Ishikawa (cell line): ENCODE data around the gene IFNA4.
A peak's percentile ranks its signal among the peaks of the same experiment; 100 is the strongest.
"Not testable (repeated sequence)": the region's sequence is repeated elsewhere in the genome, so short reads cannot be mapped to it uniquely, and the experiment has no call there.

Experiments used
- CEBPB ChIP-seq: IDR thresholded peaks from 2 replicates; pipeline ENCODE4 v1.6.1; 2012
- CREB1 ChIP-seq: IDR thresholded peaks from 2 replicates; pipeline ENCODE4 v1.6.1; 2012; ENCODE audit warnings: low read depth
- EGR1 ChIP-seq: IDR thresholded peaks from 2 replicates; pipeline ENCODE4 v1.6.1; 2012
- EP300 ChIP-seq: IDR thresholded peaks from 2 replicates; pipeline ENCODE4 v1.6.1; 2012; ENCODE audit warnings: borderline replicate concordance
- FOXM1 ChIP-seq: IDR thresholded peaks from 2 replicates; pipeline ENCODE4 v1.6.1; 2012; ENCODE audit warnings: low read depth, borderline replicate concordance
- MAX ChIP-seq: IDR thresholded peaks from 2 replicates; pipeline ENCODE4 v1.6.1; 2012
- NFIC ChIP-seq: IDR thresholded peaks from 2 replicates; pipeline ENCODE4 v1.6.1; 2012
- RAD21 ChIP-seq: IDR thresholded peaks from 2 replicates; pipeline ENCODE4 v1.6.1; 2012; ENCODE audit warnings: low read depth
- REST ChIP-seq: IDR thresholded peaks from 2 replicates; pipeline ENCODE4 v1.6.1; 2012; ENCODE audit warnings: low read depth, mild to moderate bottlenecking
- TAF1 ChIP-seq: IDR thresholded peaks from 2 replicates; pipeline ENCODE4 v1.6.1; 2012; ENCODE audit warnings: low read depth, mild to moderate bottlenecking
- TCF12 ChIP-seq: IDR thresholded peaks from 2 replicates; pipeline ENCODE4 v1.6.1; 2012; ENCODE audit warnings: low read depth
- TEAD4 ChIP-seq: IDR thresholded peaks from 2 replicates; pipeline ENCODE4 v1.6.1; 2012
- YY1 ChIP-seq: IDR thresholded peaks from 2 replicates; pipeline ENCODE4 v1.6.1; 2012; ENCODE audit warnings: low read depth
- ZBTB7A ChIP-seq: IDR thresholded peaks from 2 replicates; pipeline ENCODE4 v1.6.1; 2012; ENCODE audit warnings: low read depth
- TF ChIP-seq, protein P1 (sequence below): IDR thresholded peaks from 2 replicates; pipeline ENCODE4 v1.6.1; 2012

IFNA4 gene

DNA sequence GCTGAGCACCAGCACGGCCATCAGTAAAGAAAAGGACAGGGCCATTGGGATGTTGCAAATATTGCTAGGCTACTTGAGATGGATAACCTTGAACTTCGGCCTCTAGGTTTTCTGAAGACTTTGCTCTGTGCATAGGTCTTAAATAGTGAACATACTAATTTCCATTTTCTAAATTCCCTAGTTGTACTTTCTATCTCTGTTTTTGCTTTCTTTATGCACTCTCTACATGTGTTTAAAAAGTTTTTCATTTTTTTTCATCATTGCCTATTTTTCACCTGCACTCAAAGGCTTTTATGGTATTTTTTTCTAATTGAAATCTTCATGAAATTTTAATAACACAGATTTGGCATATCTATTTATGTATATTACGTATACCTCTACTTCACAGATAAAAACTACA, at the start of gene IFNA4:
Gene IFNA4 (minus strand): TSS at position 101 of the 400 bp plus-strand sequence. CDS start 56 bp downstream, at position 45.
- not testable (repeated sequence) for TF ChIP-seq EP300, ZBTB7A, MAX

- peak; percentile 62 for TF ChIP-seq RAD21
Observed at GRCh38 chr9:21235468-21236359, 48.3 kb upstream of the IFNA4 start.

- TF ChIP-seq, protein P1, sequence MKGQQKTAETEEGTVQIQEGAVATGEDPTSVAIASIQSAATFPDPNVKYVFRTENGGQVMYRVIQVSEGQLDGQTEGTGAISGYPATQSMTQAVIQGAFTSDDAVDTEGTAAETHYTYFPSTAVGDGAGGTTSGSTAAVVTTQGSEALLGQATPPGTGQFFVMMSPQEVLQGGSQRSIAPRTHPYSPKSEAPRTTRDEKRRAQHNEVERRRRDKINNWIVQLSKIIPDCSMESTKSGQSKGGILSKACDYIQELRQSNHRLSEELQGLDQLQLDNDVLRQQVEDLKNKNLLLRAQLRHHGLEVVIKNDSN, result no peak
- no peak for TF ChIP-seq TCF12
- TF ChIP-seq EP300, result no peak
- no peak for TF ChIP-seq TEAD4
- no peak for TF ChIP-seq YY1
- no peak for TF ChIP-seq EGR1
- TF ChIP-seq NFIC, result no peak
- TF ChIP-seq RAD21, result no peak
- TF ChIP-seq ZBTB7A, result no peak
- TF ChIP-seq TAF1, result no peak
- no peak for TF ChIP-seq FOXM1
- TF ChIP-seq REST, result no peak
- no peak for TF ChIP-seq CEBPB
- TF ChIP-seq MAX, result no peak
- no peak for TF ChIP-seq CREB1
Observed at GRCh38 chr9:21234153-21234687, 46.8 kb upstream of the IFNA4 start.

- TF ChIP-seq ZBTB7A, result no peak
- no peak for TF ChIP-seq NFIC
- TF ChIP-seq CEBPB, result no peak
- TF ChIP-seq TCF12, result no peak
- no peak for TF ChIP-seq FOXM1
Observed at GRCh38 chr9:21233258-21233657, 45.9 kb upstream of the IFNA4 start.

DNA sequence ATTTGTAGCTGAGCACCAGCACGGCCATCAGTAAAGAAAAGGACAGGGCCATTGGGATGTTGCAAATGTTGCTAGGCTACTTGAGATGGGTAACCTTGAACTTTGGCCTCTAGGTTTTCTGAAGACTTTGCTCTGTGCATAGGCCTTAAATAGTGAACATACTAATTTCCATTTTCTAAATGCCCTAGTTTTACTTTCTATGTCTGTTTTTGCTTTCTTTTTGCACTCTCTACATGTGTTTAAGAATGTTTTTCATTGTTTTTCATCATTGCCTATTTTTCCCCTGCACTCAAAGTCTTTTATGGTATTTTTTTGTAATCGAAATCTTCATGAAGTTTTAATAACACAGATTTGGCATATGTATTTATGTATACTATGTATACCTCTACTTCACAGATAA, 40.7 kb upstream of the IFNA4 start, which contains the start of gene IFNA17:
Gene IFNA17 (minus strand): TSS at position 101 of the 400 bp plus-strand sequence. CDS start 49 bp downstream, at position 52.
- TF ChIP-seq CEBPB (no peak), YY1 (no peak), CREB1 (no peak), EP300 (no peak), REST (no peak), TAF1 (no peak), ZBTB7A (no peak), FOXM1 (no peak), EGR1 (no peak), RAD21 (no peak), NFIC (no peak)

- TF ChIP-seq YY1, EGR1, RAD21: not testable (repeated sequence)
Observed at GRCh38 chr9:21217211-21217610, 29.8 kb upstream of the IFNA4 start, which contains the start of gene IFNA16. Gene IFNA16 (minus strand): TSS chr9:21217311. CDS start chr9:21217305, 6 bp downstream.
